ENCODE results near the gene MXRA5. TPM values are rescaled to one million over a fixed set of nuclear protein-coding genes. Genes with fewer than 3 reads are reported as not detected.

MXRA5 gene
- total and polyA plus RNA-seq, 10 of the 15 experiments (the other 5 are each of a cell fraction or from before 2014, with no cell fraction given), result 0.01 to 0.03 TPM; not detected in 8

GRCh38 chrX:3293251-3293650 is 53.2 kb downstream of the MXRA5 start:
- 21% methylated on average over 2 of the region's 2 CpGs for WGBS (ENCODE audit: insufficient coverage, insufficient replicate concordance, low lambda C conversion rate, missing lambda C conversion rate)
- POLR2A ChIA-PET, result no interaction called here

More at GRCh38 chrX:3293251-3293650, 53.2 kb downstream of the MXRA5 start:
- ATAC-seq (no peak), FAIRE-seq (no peak), DNase-seq (ENCODE audit: low read depth, low spot score) (no peak)
- intact Hi-C loops (cut with micrococcal nuclease; ENCODE audit: unreplicated experiment) (no loop called here), in situ Hi-C loops (cut with MboI) (no loop called here)
- H3K27ac ChIP-seq (ENCODE audit: control insufficient read depth, insufficient read depth), result no peak overlapping the region
- BruUV-seq (replicated peaks), result no TSS peak
- no peaks in the 10 kb centered on the region for H3K9me3 ChIP-seq (replicated peaks; ENCODE audit: control insufficient read depth, insufficient read depth, low read length)
- no peaks in the 10 kb centered on the region for H3K27me3 ChIP-seq (replicated peaks in 1 of 2; ENCODE audit: control insufficient read depth in 2 of 2, insufficient read depth in 2 of 2, low read length in 1 of 2)
- TF ChIP-seq TCF3 (IDR thresholded peaks at IDR 0.05; ENCODE audit: borderline replicate concordance, insufficient read depth, low read depth, low read length) (no peak), PAX8 (IDR thresholded peaks at IDR 0.05) (no peak), ZBTB4 (CRISPR knock-in tag; IDR thresholded peaks at IDR 0.05) (no peak), SREBF2 (IDR thresholded peaks at IDR 0.05; ENCODE audit: low read length) (no peak), SUZ12 (IDR thresholded peaks at IDR 0.05; ENCODE audit: unreplicated experiment) (no peak), REST (IDR thresholded peaks at IDR 0.05; ENCODE audit: low read depth, low read length) (no peak)
- H3K4me3 ChIP-seq, result no peak overlapping the region
- no peak overlapping the region for H3K4me2 ChIP-seq (ENCODE audit: control insufficient read depth, insufficient read depth)
- SMC1A ChIA-PET (ENCODE audit: uncharacterized antibody, unreplicated experiment), result no interaction called here
- RAD21 ChIA-PET (ENCODE audit: unreplicated experiment), result no interaction called here
- H3K79me2 ChIP-seq (ENCODE audit: control insufficient read depth, insufficient read depth, low read length), result no peaks in the 10 kb centered on the region
- no peaks in the 10 kb centered on the region for H3K4me1 ChIP-seq (ENCODE audit: control insufficient read depth, insufficient read depth, low read length)
- H2AFZ ChIP-seq (ENCODE audit: control insufficient read depth, low read depth, low read length), result no peak overlapping the region
- CTCF ChIA-PET, result interaction anchor here (0.7 kb wide), 1 partner anchor 515 kb away, joined by 5 read pairs; no protein-coding TSS in a partner anchor
- no peaks in the 10 kb centered on the region for H4K20me1 ChIP-seq (ENCODE audit: control insufficient read depth, insufficient read depth)
- no peak overlapping the region for H3K9ac ChIP-seq (ENCODE audit: control insufficient read depth, insufficient read depth, low read length)
- no peaks in the 10 kb centered on the region for H3K36me3 ChIP-seq (ENCODE audit: control insufficient read depth in 2 of 2, insufficient read depth in 2 of 2, low read length in 1 of 2)
